ENCODE data around the gene VTN. TPM values are rescaled to one million over a fixed set of nuclear protein-coding genes. Genes with fewer than 3 reads are reported as not detected.

Gene VTN
- total RNA-seq, 1 donor from 2014 or later: 0.31 TPM

DNA sequence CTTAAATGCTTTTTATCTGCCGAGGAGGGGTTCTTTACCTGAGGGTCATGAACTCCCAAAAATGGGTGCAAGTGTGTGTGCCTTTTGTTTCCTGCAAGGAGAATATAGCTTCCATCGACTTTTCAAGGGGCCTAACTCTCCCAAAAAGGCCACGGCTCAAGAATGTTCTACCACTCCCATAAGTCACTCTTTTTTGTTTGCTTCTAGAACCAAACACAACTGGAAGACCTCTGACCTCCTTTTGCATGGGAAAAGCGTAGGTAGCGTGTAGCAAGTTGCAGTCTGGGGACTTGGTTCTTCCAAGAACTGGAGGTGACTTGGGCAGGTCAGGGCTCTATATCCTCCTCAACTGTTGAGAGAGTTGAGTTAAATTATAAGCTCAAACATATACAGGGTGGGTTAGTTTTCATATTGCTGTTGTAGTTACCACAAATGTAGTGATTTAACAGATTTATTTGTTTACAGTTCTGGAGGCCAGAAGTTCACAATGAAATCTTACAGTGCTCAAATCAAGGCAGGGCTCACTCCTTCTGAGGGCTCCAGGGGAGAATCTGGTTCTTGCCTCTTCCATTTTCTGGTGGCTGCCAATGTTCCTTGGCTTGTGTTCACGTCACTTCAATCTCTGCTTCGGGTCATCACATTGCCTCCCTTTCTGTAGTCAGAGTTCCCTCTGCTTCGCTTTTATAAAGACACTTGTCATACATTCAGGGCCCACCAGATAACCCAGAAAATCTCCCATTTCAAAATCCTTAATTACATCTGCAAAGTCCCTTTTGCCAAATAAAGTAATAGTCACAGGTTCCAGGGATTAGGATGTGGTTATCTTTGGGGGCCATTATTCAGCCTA, 49.7 kb downstream of the VTN start:
- no peak for DNase-seq

DNA sequence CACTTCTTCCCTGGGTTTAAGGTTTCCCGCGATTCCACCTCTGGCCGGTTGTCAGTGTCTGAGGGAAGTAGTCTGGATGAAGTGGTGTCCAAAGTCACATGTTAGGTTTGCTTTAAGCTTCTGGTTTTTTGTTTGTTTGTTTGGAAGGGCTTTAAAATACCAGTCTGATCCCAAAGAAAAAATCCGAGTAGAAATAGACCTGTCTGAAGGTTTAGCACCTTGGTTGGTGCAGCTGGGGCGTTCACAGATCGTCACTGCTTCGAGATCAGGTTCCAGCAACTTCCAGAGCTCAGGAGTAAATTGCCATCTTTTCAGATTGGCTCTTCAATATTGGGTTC, 50.5 kb downstream of the VTN start:
- DNase-seq: no peak

DNA sequence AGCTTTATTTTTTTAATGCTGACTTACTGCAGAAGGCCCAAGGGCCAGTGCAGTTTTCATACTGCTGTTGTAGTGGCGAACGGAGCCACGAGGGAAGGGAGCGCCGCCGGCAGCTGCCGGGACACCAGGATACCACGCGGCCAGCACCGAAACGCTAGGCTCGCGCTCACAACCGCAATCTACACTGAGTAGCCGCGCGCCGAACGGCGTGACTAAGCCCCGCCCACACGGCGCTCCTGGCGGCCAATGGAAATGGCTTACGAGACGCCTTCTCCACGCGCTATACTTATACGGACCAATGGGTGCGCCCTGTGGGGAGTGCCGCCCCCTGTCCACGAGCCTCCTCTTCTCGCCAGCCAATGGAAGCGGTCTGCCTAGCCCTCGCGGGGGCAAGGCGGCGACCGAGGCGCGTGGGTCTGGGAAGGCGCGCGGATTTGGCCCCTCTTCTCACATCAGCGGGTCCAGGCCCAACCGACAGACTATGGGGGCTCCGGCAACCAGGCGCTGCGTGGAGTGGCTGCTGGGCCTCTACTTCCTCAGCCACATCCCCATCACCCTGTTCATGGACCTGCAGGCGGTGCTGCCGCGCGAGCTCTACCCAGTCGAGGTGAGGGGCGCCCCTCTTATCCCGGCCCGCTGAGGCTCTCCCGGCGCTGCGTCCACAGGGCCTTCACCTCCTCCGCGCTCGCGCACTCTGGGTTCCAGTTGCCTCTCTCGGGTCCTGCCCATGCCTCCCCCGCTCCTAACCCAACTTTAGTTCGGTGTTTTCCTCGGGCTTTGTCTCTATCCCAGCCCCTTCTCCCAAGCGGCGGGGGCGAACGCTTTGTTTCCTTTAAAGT, 51.1 kb downstream of the VTN start, which contains the start of gene TMEM97:
Gene TMEM97 (plus strand): TSS at position 442 of the 839 bp plus-strand sequence. CDS start 40 bp downstream, at position 482.
- peak; percentile 96 for DNase-seq

GRCh38 chr17:28317966-28318758, 51.9 kb downstream of the VTN start:
- DNase-seq: no peak

Other genes starting within 250 kb of the VTN start
- 24.6 TPM for gene TMEM97, start 51.1 kb downstream of the VTN start, total RNA-seq
- gene IFT20, start 34.8 kb downstream of the VTN start, total RNA-seq: 29.6 TPM
- 25.9 TPM for gene TNFAIP1, start 34.5 kb downstream of the VTN start, total RNA-seq
- gene POLDIP2, start 12.8 kb downstream of the VTN start, total RNA-seq: 39.6 TPM
- not detected for gene SEBOX, start 5.1 kb downstream of the VTN start, total RNA-seq
- 17.8 TPM for gene SARM1, start 1.4 kb upstream of the VTN start, total RNA-seq
- 21.1 TPM for gene SLC46A1, start 35.9 kb upstream of the VTN start, total RNA-seq
- not detected for gene SLC13A2, start 103.3 kb upstream of the VTN start, total RNA-seq
- not detected for gene FOXN1, start 136.0 kb upstream of the VTN start, total RNA-seq
- gene UNC119, start 182.3 kb upstream of the VTN start, total RNA-seq: 31.5 TPM
- gene PIGS, start 201.2 kb upstream of the VTN start, total RNA-seq: 12.8 TPM
- 78.1 TPM for gene ALDOC, start 206.6 kb upstream of the VTN start, total RNA-seq
- gene SPAG5, start 228.7 kb upstream of the VTN start, total RNA-seq: 4.7 TPM
- gene RSKR, start 243.9 kb upstream of the VTN start, total RNA-seq: 16.5 TPM